Activated effector memory CD4-positive, alpha-beta T cell treated with Interleukin-2 at 50 U/mL for 16 hours (primary cell): ENCODE measurements around the gene ARHGAP25.

Source experiments
- DNase-seq: peaks from one replicate; pipeline ENCODE4 v3.0.0-alpha.2; 2020

ARHGAP25 gene

GRCh38 chr2:68719912-68720311 is 14.7 kb upstream of the ARHGAP25 start:
- DNase-seq: no peak

GRCh38 chr2:68720665-68721064 is 13.9 kb upstream of the ARHGAP25 start:
- DNase-seq: no peak

- DNase-seq: no peak
These were observed 13.0 kb upstream of the ARHGAP25 start for GRCh38 chr2:68721482-68722101.

- no peak for DNase-seq
These were observed 11.9 kb upstream of the ARHGAP25 start for GRCh38 chr2:68722712-68723111.

GRCh38 chr2:68723181-68723580 is 11.4 kb upstream of the ARHGAP25 start:
- DNase-seq: no peak

- no peak for DNase-seq
These were observed 8.5 kb upstream of the ARHGAP25 start for GRCh38 chr2:68726100-68726499.

GRCh38 chr2:68726608-68727367 is 7.8 kb upstream of the ARHGAP25 start:
- peak; percentile 75 for DNase-seq

- DNase-seq: no peak
These were observed 6.8 kb upstream of the ARHGAP25 start for GRCh38 chr2:68727683-68728375.

- no peak for DNase-seq
These were observed 3.8 kb upstream of the ARHGAP25 start for GRCh38 chr2:68730828-68731227.

GRCh38 chr2:68732036-68732932 is 2.3 kb upstream of the ARHGAP25 start:
- DNase-seq: no peak

GRCh38 chr2:68733365-68733764 is 1.2 kb upstream of the ARHGAP25 start:
- no peak for DNase-seq

GRCh38 chr2:68734176-68734575 is 435 bp upstream of the ARHGAP25 start:
- no peak for DNase-seq

- DNase-seq: no peak
These were observed 1.5 kb downstream of the ARHGAP25 start for GRCh38 chr2:68736086-68736485.

- DNase-seq: no peak
These were observed 3.1 kb downstream of the ARHGAP25 start for GRCh38 chr2:68737711-68738110.

GRCh38 chr2:68738906-68739594 is 4.4 kb downstream of the ARHGAP25 start:
- DNase-seq: no peak

GRCh38 chr2:68739595-68740399 is 5.2 kb downstream of the ARHGAP25 start:
- no peak for DNase-seq

GRCh38 chr2:68740400-68740914 is 5.8 kb downstream of the ARHGAP25 start:
- no peak for DNase-seq

- no peak for DNase-seq
These were observed 6.6 kb downstream of the ARHGAP25 start for GRCh38 chr2:68741238-68741637.

- no peak for DNase-seq
These were observed 7.2 kb downstream of the ARHGAP25 start for GRCh38 chr2:68741805-68742306.

GRCh38 chr2:68742626-68743415 is 8.2 kb downstream of the ARHGAP25 start:
- no peak for DNase-seq
